Omental fat pad (tissue), 4 donors: ENCODE data around the gene TMEM181. TPM values are rescaled to one million over a fixed set of nuclear protein-coding genes. Genes with fewer than 3 reads are reported as not detected.

Source experiments
- ATAC-seq: fragments of 150-250 bp; one replicate; pipeline ENCODE4 v1.9.1; 2016; ENCODE audit warnings: mild to moderate bottlenecking, moderate library complexity; ENCODE audit not compliant: low FRiP score
- DNase-seq: peaks from one replicate; pipeline ENCODE4 v3.0.0-alpha.2; 2019; ENCODE audit warnings: low spot score
- total RNA-seq, 4 donors: library from RNA; depleted of rRNA; stranded (reverse); fragments of >200 nt; gene quantifications; one replicate each; pipeline ENCODE4 v1.1.0, GENCODE V29; 2016
- TF ChIP-seq, protein P1 (sequence below), 3 donors: fragments of 450-650 bp; IDR thresholded peaks; one replicate each; pipeline ENCODE4 v1.5.1; 2016 to 2017; ENCODE audit warnings: antibody characterized with exemption in 3 of 3, mild to moderate bottlenecking in 3 of 3, moderate library complexity in 2 of 3

TMEM181 gene
- total RNA-seq, 4 donors from 2014 or later: 16.1 to 27.6 (median 20.6) TPM

GRCh38 chr6:158593670-158594069, 33.8 kb downstream of the TMEM181 start:
- ATAC-seq (no peak), DNase-seq (no peak)
- TF ChIP-seq, protein P1, sequence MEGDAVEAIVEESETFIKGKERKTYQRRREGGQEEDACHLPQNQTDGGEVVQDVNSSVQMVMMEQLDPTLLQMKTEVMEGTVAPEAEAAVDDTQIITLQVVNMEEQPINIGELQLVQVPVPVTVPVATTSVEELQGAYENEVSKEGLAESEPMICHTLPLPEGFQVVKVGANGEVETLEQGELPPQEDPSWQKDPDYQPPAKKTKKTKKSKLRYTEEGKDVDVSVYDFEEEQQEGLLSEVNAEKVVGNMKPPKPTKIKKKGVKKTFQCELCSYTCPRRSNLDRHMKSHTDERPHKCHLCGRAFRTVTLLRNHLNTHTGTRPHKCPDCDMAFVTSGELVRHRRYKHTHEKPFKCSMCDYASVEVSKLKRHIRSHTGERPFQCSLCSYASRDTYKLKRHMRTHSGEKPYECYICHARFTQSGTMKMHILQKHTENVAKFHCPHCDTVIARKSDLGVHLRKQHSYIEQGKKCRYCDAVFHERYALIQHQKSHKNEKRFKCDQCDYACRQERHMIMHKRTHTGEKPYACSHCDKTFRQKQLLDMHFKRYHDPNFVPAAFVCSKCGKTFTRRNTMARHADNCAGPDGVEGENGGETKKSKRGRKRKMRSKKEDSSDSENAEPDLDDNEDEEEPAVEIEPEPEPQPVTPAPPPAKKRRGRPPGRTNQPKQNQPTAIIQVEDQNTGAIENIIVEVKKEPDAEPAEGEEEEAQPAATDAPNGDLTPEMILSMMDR (IDR thresholded peaks at IDR 0.05): no peak

GRCh38 chr6:158595223-158595622, 35.3 kb downstream of the TMEM181 start:
- TF ChIP-seq, protein P1 (IDR thresholded peaks at IDR 0.05): no peak
- DNase-seq: no peak
- ATAC-seq: no peak

DNA sequence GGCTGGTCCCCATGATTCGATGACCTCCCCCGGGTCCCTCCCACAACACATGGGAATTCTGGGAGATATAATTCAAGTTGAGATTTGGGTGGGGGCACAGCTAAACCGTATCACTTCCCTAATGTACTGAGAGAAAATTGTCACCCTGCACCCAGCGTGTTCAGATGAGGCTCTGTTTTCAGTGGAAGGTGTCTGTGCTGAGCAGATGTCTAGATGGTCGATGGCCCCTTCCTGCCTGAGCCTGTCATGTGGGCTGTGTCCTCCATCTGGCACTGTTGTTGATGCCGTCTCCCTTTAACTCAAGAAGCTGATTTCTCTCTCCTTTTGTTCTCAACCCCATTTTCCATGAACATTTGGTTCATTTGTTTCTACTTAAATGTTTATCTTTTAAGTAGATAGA, 37.0 kb downstream of the TMEM181 start:
- no peak for DNase-seq
- ATAC-seq: no peak
- TF ChIP-seq, protein P1 (IDR thresholded peaks at IDR 0.05): no peak

GRCh38 chr6:158597565-158597964, 37.7 kb downstream of the TMEM181 start:
- ATAC-seq (no peak), DNase-seq (no peak)
- TF ChIP-seq, protein P1 (IDR thresholded peaks at IDR 0.05): no peak

DNA sequence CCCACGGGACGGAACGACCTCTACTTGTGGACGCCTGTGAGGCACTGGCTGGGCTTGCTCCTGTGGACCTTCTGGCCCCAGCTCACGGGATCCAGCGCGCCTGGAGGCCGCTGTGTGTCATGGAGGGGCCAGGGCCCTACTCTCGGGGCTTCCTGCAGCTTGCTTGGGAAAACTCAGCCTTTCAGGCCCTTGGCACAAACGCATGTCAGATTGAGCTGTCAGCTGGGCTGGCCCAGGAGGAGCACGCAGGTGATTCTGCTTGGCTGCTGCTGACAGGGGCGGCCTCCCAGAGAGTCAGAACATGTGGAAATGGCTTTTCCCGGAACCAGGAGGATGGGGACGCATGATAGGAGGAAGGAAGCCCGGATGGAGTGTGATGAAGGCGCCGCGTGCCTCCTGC, 39.7 kb downstream of the TMEM181 start:
- TF ChIP-seq, protein P1 (IDR thresholded peaks at IDR 0.05): no peak
- no peak for ATAC-seq
- DNase-seq: no peak

DNA sequence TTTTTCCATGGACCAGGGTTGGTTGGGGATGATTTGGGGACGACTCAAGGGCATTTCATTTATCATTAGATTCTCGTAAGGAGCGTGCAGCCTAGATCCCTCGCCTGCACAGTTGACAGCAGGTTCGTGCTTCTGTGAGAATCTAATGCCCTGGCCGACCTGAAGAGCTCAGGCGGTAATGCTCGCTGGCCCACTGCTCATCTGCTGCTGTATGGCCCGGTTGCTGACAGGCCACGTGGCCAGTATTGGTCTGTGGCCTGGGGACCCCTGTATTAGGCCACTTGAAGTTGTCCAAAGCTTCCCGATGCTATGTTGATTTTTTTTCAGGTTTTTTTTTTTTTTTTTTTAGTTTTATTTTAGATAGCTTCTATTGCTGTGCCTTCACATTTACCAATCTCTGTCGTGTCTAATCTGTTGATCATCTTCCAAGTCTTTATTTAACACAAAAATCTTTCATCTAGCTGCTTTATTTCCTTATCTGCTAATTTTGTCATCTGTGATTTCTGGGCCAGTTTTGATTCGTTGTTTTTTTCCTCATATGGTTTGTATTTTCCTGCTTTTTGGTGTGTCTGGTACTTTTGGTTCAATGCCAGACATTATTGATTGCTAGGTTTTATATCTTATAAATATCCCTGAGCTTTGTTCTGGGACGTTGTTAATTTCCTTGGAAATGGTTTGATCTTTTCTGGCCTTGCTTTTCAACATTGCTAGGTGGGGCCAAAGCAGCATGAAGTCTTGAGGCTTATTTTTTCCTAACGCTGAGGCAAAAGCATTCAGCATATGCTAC, 43.6 kb downstream of the TMEM181 start:
- TF ChIP-seq, protein P1 (IDR thresholded peaks at IDR 0.05): no peak
- ATAC-seq (no peak), DNase-seq (no peak)

DNA sequence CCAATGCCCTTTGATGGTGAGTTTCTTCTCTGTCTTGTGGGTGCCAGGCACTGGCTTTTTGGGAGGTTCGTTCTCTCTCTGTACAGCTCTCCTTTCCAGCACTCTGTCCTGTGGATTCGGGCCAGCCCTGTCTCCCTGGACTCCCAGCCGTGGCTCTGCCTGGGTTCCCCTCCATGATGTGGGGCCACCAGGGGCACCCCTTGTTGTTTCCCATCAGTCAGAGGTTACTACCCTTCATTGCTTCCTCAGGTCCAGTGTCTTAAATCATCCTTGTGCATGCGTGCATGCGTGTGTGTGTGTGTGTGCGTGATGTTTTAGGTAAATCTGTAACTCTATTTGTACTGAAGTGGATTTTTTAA, 44.1 kb downstream of the TMEM181 start:
- no peak for ATAC-seq
- no peak for DNase-seq
- TF ChIP-seq, protein P1 (IDR thresholded peaks at IDR 0.05): no peak
